ENCODE results near the gene TXNL4B. TPM values are rescaled to one million over a fixed set of nuclear protein-coding genes. Genes with fewer than 3 reads are reported as not detected.
A peak's percentile ranks its signal among the peaks of the same experiment; 100 is the strongest.

TXNL4B gene
- total RNA-seq, 1 donor = 8.1 TPM

DNA sequence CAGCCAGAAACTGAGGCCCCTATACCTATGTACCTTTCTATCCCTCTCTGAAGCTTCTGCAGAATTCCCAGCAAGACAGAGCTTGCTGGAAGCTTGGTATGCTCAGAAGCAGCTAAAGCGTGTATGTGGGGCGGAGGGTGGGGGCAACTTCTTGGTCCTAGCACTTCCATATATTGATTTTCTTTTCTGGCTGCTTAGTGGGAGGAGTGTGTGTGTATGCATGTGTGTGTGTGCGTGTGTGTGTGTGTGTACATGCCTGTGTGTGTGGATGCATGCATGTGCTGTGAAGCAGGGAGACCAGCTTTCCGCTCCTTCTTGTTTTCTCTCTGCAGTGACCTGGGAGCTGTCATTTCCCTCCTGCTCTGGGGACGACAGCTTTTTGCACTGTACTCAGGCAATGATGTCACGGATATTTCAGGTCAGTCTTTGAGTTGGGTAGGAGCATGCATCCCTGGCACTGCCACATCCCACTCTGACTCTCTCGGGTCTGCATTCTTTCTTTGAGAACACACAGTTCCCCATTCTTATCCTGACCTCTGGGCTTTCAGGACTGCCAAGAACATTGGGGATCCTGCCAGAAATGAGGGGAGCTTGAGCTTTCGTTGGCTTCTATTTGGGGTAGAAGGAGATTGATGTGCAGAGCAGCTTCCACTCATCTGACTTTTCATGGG lies 19.7 kb downstream of the TXNL4B start:
- DNase-seq (ENCODE audit: low read depth) = peak; percentile 83
- TF ChIP-seq, protein P1, sequence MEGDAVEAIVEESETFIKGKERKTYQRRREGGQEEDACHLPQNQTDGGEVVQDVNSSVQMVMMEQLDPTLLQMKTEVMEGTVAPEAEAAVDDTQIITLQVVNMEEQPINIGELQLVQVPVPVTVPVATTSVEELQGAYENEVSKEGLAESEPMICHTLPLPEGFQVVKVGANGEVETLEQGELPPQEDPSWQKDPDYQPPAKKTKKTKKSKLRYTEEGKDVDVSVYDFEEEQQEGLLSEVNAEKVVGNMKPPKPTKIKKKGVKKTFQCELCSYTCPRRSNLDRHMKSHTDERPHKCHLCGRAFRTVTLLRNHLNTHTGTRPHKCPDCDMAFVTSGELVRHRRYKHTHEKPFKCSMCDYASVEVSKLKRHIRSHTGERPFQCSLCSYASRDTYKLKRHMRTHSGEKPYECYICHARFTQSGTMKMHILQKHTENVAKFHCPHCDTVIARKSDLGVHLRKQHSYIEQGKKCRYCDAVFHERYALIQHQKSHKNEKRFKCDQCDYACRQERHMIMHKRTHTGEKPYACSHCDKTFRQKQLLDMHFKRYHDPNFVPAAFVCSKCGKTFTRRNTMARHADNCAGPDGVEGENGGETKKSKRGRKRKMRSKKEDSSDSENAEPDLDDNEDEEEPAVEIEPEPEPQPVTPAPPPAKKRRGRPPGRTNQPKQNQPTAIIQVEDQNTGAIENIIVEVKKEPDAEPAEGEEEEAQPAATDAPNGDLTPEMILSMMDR (IDR thresholded peaks at IDR 0.05; ENCODE audit: insufficient read depth, low read length) = no peak
- H3K4me3 ChIP-seq (ENCODE audit: low read depth, low read length) = no peak overlapping the region

DNA sequence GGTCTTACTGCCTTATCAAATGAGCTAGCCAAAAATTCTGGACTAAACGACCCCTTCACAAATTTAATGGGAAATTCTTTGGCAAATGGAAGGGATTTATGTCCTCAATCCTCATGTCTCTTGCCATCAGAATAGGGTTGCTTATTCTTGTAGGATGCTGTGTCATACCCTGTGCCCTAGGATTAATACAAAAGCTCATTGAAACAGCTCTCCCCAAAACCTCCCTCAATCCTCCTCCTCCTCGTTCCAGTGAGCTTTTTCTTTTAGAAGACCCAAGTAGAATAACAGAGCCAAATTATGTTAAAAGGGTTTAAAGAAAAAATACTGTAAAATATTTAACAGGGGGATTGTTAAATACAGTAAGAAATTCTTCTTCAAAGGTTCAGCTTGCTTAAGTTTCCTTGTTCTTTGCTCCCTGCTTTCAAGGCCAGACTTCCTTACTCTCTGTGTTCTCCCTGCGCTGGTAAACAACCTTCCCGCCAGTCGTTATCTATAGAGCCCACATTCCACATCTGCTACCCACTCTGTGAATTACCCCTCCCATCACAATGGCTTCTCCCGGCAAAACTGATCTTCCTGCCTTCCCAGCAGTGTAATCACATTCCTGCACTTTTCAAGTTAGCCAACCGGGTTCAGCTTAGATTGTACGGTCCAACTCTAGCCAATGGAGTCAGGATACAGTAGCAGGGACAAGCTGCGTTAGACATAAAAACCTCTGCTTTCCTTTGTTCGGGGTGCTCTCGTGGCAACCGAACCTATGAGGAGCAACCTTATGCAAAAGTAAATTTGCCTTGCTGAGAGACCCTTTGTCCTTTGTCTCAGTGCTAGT lies 20.7 kb downstream of the TXNL4B start:
- TF ChIP-seq, protein P1 (IDR thresholded peaks at IDR 0.05; ENCODE audit: insufficient read depth, low read length) = no peak
- DNase-seq (ENCODE audit: low read depth) = peak; percentile 90
- no peak overlapping the region for H3K4me3 ChIP-seq (ENCODE audit: low read depth, low read length)

DNA sequence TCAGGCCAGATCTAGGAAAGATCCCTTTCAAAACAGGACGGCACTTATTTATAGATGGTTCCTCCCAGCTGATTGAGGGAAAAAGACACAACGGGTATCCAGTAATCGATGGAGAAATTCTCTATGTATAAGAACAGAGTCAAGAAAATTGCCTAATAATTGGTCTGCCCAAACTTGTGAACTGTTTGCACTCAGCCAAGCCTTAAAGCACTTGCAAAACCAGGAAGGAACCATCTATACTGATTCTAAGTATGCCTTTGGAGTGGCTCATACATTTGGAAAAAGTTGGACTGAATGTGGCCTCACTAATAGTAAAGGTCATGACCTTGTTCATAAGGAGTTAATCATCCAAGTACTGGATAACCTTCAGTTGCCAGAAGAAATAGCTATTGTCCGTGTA lies 24.5 kb downstream of the TXNL4B start:
- H3K4me3 ChIP-seq (ENCODE audit: low read depth, low read length) = no peak overlapping the region
- peak; percentile 16 for DNase-seq (ENCODE audit: low read depth)
- TF ChIP-seq, protein P1 (IDR thresholded peaks at IDR 0.05; ENCODE audit: insufficient read depth, low read length) = no peak

DNA sequence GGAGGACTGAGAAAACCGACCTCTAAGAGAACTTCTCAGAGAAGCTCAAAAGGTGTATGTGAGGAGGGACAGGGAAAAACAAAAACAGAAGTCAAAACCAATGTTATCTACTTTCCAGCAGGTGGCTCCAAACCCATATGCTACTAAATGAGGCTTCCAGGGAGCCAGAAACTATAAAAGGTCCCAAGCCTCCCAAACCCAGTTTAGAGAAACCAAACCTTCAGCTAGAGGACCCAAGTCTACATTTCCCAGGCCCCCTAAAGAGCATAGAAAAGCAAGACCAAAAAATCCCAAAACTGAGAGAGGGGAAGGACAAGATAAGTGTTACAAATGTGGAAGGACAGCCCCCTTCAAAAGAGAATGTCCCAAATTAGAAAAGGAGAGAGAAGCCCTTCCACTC lies 26.7 kb downstream of the TXNL4B start:
- TF ChIP-seq, protein P1 (IDR thresholded peaks at IDR 0.05; ENCODE audit: insufficient read depth, low read length) = peak; percentile 90
- no peak overlapping the region for H3K4me3 ChIP-seq (ENCODE audit: low read depth, low read length)
- peak; percentile 83 for DNase-seq (ENCODE audit: low read depth)

DNA sequence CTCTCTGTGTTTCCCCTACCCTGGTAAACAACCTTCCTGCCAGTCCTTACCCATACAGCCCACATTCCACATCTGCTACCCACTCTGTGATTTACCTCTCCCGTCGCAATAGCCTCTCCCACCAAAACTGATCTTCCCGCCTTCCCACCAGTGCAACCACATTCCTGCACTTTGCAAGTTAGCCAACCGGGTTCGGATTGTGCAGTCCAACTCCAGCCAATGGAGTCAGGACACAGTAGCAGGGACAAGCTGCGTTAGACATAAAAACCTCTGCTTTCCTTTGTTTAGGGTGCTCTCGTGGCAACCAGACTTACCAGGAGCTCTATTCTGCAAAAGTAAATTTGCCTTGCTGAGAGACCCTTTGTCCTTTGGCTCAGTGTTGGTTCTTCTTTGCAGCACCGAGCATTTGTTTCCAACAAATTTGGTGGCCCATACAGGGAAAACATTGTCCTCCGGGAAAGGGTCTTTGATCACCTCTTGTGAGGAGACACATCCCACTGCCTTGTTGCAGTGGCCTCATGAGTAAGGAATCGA lies 29.0 kb downstream of the TXNL4B start:
- no peak for DNase-seq (ENCODE audit: low read depth)
- TF ChIP-seq, protein P1 (IDR thresholded peaks at IDR 0.05; ENCODE audit: insufficient read depth, low read length) = no peak
- no peak overlapping the region for H3K4me3 ChIP-seq (ENCODE audit: low read depth, low read length)

DNA sequence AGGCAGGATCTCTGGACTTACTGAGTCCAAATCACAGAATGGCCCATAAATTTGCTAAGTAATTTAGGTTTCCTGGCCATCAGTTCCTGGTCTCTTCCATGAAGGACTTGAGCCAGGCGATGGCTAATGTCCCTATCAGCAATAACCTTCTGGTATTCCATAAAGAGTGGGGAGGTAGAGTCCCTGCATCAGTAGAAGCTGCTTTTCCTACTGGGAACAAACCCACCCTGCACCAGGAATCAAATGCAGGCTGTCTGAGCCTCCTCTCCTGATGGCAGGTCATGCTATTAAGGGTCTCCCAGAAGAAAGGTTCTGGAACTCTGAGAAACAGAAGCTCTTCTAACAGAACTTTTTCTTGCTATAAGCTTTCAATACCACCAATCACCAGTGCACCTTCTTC lies 31.9 kb downstream of the TXNL4B start:
- no peak overlapping the region for H3K4me3 ChIP-seq (ENCODE audit: low read depth, low read length)
- TF ChIP-seq, protein P1 (IDR thresholded peaks at IDR 0.05; ENCODE audit: insufficient read depth, low read length) = no peak
- no peak for DNase-seq (ENCODE audit: low read depth)
